Transverse colon (tissue), 4 donors: Measurements from ENCODE around the gene CFLAR. TPM values are rescaled to one million over a fixed set of nuclear protein-coding genes. Genes with fewer than 3 reads are reported as not detected.
"Not testable (repeated sequence)": the region's sequence is repeated elsewhere in the genome, so short reads cannot be mapped to it uniquely, and the experiment has no call there.

Source experiments
- DNase-seq: peaks from one replicate; pipeline ENCODE4 v3.0.0-alpha.2; 2019
- H3K27ac ChIP-seq, 4 donors: fragments of 200-600 bp; sonication (generic); 2 replicates each; pipeline ENCODE4 v1.5.1; 2016 to 2018; ENCODE audit warnings: inconsistent platforms in 4 of 4
- H3K27me3 ChIP-seq: fragments of 200-600 bp; sonication (generic); 2 replicates; pipeline ENCODE4 v1.5.1; 2017; ENCODE audit warnings: inconsistent platforms
- H3K36me3 ChIP-seq, 4 donors: fragments of 200-600 bp; sonication (generic); 2 replicates each; pipeline ENCODE4 v1.5.1; 2017 to 2019; ENCODE audit warnings: inconsistent platforms in 4 of 4
- H3K4me1 ChIP-seq, 4 donors: fragments of 200-600 bp; sonication (generic); 2 replicates each; pipeline ENCODE4 v1.5.1; 2017 to 2020; ENCODE audit warnings: inconsistent platforms in 4 of 4
- H3K4me3 ChIP-seq, 4 donors: fragments of 200-600 bp; sonication (generic); 1 replicate in 1 of 4; 2 replicates in 3 of 4; pipeline versions ENCODE4 v1.5.1 to v1.6.1; 2017 to 2019; ENCODE audit warnings: inconsistent platforms in 4 of 4
- H3K9me3 ChIP-seq, 2 donors: fragments of 200-600 bp; sonication (generic); 2 replicates each; pipeline ENCODE4 v1.5.1; 2017 to 2019; ENCODE audit warnings: inconsistent platforms in 2 of 2
- EP300 ChIP-seq: sonication (generic); formaldehyde crosslinking; IDR thresholded peaks from one replicate; pipeline ENCODE4 v1.6.1; 2017; ENCODE audit warnings: antibody characterized with exemption, low read depth
- POLR2A ChIP-seq: fragments of 450-650 bp; IDR thresholded peaks from one replicate; pipeline ENCODE4 v1.6.1; 2016; ENCODE audit warnings: antibody characterized with exemption, mild to moderate bottlenecking, moderate library complexity
- POLR2AphosphoS5 ChIP-seq, 3 donors: sonication (generic); formaldehyde crosslinking; IDR thresholded peaks; one replicate each; pipeline ENCODE4 v1.6.1; 2016; ENCODE audit warnings: antibody characterized with exemption in 3 of 3
- WGBS, 2 donors: methylation state at CpG; one replicate each; pipeline ENCODE4 v1.1.5; 2018; ENCODE audit warnings: low coverage in 1 of 2; 5-methylcytosine and 5-hydroxymethylcytosine counted together
- in situ Hi-C, 4 donors: fragments of 200-750 bp; cut with MboI; loops; one replicate each; pipeline versions ENCODE4 v1.15.0 to v1.15.1; 2017; ENCODE audit warnings: low sequenced_read_pairs in 3 of 4, low pct_ligation_motif_present in 1 of 4, low pct_unique_long_range_greater_than_20kb in 1 of 4
- intact Hi-C: fragments of 100-400 bp; cut with DNase I; formaldehyde crosslinking; loops from one replicate; pipeline ENCODE4 v1.15.1; 2023; ENCODE audit warnings: low total_unique reads
- total RNA-seq, 4 donors: library from RNA; depleted of rRNA; stranded (reverse); fragments of >200 nt; gene quantifications; one replicate each; pipeline ENCODE4 v1.1.0, GENCODE V29; 2016
- TF ChIP-seq, protein P1 (sequence below), 5 experiments: fragments of 200-600 bp in 3 of 5; fragments of 450-650 bp in 2 of 5; sonication (generic) in 3 of 5; IDR thresholded peaks; 1 replicate in 2 of 5; 2 replicates in 3 of 5; pipeline ENCODE4 v1.5.1; 2016 to 2017; ENCODE audit warnings: antibody characterized with exemption in 5 of 5, inconsistent platforms in 3 of 5, mild to moderate bottlenecking in 2 of 5, moderate library complexity in 1 of 5

CFLAR gene
- total RNA-seq, 4 donors from 2014 or later = 148 to 449 (median 323) TPM

DNA sequence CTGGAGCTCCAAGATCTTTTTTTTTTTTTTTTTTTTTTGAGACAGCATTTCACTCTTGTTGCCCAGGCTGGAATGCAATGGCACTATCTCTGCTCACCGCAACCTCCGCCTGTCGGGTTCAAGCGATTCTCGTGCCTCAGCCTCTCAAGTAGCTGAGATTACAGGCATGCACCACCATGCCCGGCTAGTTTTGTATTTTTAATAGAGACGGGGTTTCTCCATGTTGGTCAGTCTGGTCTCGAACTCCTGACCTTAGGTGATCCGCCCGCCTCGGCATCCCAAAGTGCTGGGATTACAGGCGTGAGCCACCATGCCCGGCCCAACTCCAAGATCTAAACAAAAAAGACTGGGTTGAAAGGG is 1.8 kb downstream of the CFLAR start:
- WGBS, 2 donors = 11 to 23% methylated on average over 5 to 13 of the region's 13 CpGs
- H3K36me3 ChIP-seq, DNase-seq, in situ Hi-C loops, intact Hi-C loops, H3K9me3 ChIP-seq, H3K27me3 ChIP-seq: not testable (repeated sequence)
- Histone ChIP-seq H3K4me3 (peak overlapping the region; percentile 86 to 97 (median 92)), H3K4me1 (peaks cover 0 to 52% (median 19%) of the 10 kb centered on the region in 4 donors), H3K27ac (peak overlapping the region; percentile 99 to 100 (median 100))
- TF ChIP-seq, protein P1, sequence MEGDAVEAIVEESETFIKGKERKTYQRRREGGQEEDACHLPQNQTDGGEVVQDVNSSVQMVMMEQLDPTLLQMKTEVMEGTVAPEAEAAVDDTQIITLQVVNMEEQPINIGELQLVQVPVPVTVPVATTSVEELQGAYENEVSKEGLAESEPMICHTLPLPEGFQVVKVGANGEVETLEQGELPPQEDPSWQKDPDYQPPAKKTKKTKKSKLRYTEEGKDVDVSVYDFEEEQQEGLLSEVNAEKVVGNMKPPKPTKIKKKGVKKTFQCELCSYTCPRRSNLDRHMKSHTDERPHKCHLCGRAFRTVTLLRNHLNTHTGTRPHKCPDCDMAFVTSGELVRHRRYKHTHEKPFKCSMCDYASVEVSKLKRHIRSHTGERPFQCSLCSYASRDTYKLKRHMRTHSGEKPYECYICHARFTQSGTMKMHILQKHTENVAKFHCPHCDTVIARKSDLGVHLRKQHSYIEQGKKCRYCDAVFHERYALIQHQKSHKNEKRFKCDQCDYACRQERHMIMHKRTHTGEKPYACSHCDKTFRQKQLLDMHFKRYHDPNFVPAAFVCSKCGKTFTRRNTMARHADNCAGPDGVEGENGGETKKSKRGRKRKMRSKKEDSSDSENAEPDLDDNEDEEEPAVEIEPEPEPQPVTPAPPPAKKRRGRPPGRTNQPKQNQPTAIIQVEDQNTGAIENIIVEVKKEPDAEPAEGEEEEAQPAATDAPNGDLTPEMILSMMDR (IDR thresholded peaks at IDR 0.05) = peak in 1 of 5 experiments; percentile 40

DNA sequence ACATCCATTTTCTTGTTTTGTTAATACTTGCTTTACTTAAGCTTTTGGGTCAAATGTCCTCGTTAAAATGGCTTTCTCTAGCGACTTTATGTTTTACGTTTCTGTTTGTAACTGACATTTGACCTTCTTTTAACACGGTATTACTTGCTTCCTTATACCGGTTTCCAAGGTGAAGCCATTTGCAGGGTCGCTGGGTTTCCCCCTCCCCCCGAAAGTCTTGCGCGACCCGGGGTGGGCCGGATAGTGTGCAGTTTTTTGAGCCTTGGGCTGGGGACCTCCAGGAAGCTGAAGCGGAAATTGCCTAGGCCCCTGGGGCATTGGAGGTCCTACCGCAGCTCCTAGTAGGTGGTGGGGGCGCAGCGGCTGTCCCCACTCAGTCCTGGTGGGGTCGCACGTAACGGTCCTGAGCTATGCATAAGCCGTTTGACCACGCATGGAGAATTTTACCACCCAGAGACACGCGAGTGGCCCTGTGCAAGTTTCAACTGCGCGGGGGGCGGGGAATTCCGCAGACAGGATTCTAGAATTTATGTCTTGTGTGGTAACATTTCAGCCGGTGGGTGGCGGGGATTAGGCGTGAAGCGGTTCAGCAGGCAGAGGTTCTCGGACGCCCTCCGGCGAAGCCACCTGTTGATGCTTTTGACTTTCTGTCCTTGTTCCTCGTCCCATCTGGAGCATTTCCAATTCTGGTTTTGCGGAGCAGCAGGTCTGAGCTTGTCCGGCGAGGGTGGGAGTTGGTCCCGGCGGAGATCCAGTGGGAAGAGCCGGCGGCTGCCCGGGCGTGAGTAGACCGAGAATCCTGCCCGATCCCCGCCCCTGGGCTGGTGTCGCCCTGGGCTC is 2.4 kb downstream of the CFLAR start:
- 1 to 6% methylated on average over 11 to 48 of the region's 48 CpGs for WGBS, 2 donors
- in situ Hi-C loops = no loop called here
- no peaks in the 10 kb centered on the region for H3K9me3 ChIP-seq
- H3K4me3 ChIP-seq = peak overlapping the region; percentile 86 to 97 (median 92)
- intact Hi-C loops = no loop called here
- no peaks in the 10 kb centered on the region for H3K36me3 ChIP-seq
- H3K27ac ChIP-seq = peak overlapping the region; percentile 99 to 100 (median 100)
- peaks cover 0 to 59% (median 22%) of the 10 kb centered on the region in 4 donors for H3K4me1 ChIP-seq
- H3K27me3 ChIP-seq = no peaks in the 10 kb centered on the region
- TF ChIP-seq, protein P1 (IDR thresholded peaks at IDR 0.05) = peak; percentile 34 to 69 (median 43)
- TF ChIP-seq EP300 (no peak), POLR2AphosphoS5 (IDR thresholded peaks at IDR 0.05) (peak; percentile 69 to 82 (median 80)), POLR2A (peak; percentile 75)
- DNase-seq = peak; percentile 92

DNA sequence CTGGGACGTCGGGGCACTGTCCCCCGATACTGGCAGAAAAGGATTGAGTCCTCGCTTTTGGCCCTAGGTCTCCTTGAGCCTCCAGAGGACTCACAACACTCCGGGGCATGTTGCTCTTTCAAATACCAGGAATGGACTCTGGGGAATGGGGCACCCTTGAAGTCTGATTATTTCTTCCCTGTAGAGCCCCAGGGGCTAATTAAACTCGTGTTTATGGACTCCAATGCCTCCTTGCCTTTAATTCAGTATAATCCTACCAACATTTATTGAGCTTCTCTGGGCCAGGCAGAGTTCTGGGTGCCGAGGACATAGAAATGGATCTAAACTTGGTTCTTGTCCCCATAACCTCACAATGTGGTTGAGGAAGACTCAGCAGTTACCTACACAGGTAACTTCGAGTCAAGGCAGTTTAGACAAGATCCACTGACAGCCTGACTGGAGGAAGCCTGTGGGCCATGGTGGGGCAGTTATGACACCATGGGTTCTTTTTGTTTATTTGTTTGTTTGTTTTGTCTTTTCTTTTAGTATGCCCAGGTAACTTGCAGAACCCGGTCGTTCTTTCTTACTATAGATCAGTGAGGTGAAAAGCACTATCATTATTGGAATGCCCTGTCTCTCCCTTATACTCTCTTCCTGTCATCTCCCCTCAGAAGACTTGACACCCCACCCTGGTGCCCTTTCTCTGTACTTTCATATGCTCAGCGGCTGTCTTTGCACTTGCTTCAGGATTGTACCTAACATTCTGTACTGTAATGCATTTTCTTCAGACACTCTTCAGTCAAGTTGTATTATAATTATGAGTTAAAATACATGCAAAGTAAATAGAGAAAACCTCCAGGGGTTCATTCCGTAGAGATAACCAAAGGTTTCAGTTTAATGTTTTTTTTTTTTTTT is 3.2 kb downstream of the CFLAR start:
- TF ChIP-seq EP300 (no peak), POLR2AphosphoS5 (IDR thresholded peaks at IDR 0.05) (no peak), POLR2A (no peak)
- TF ChIP-seq, protein P1 (IDR thresholded peaks at IDR 0.05) = no peak
- peak overlapping the region; percentile 99 to 100 (median 100) for H3K27ac ChIP-seq
- no peaks in the 10 kb centered on the region for H3K9me3 ChIP-seq
- in situ Hi-C loops (no loop called here), intact Hi-C loops (no loop called here)
- no peaks in the 10 kb centered on the region for H3K27me3 ChIP-seq
- no peaks in the 10 kb centered on the region for H3K36me3 ChIP-seq
- H3K4me3 ChIP-seq = peak overlapping the region; percentile 86 to 97 (median 92)
- peaks cover 0 to 67% (median 25%) of the 10 kb centered on the region in 4 donors for H3K4me1 ChIP-seq
- 16 to 19% methylated on average over 4 to 12 of the region's 12 CpGs for WGBS, 2 donors
- DNase-seq = no peak

DNA sequence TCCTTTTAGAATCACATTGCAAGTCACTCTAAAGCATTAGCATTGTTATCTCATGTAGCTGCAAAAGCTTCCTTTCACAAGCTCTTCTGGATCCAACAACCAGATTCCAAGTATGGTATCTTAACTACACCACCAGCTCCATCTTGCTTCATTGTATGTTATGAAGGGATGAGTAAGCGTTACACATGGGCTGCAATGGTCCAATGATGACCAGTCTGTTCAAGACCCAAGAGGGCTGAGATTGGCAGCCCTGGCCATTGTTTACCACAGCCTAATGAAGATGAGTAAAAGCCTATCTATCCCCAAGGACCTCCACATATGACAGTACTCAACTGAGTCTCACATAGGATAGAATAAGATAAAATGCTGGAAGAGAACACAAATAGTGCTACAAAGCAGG is 6.3 kb downstream of the CFLAR start:
- Histone ChIP-seq H3K27ac (peak overlapping the region; percentile 99 to 100 (median 100)), H3K4me1 (peaks cover 14 to 84% (median 53%) of the 10 kb centered on the region in 4 donors), H3K9me3 (no peaks in the 10 kb centered on the region), H3K27me3 (no peaks in the 10 kb centered on the region), H3K4me3 (peak overlapping the region in 1 of 4 donors; percentile 97), H3K36me3 (no peaks in the 10 kb centered on the region)
- TF ChIP-seq POLR2AphosphoS5 (IDR thresholded peaks at IDR 0.05) (no peak), EP300 (no peak), POLR2A (no peak)
- TF ChIP-seq, protein P1 (IDR thresholded peaks at IDR 0.05) = no peak
- intact Hi-C loops = no loop called here
- WGBS, 2 donors = 94% methylated on average over 1 of the region's 1 CpG; no CpG with 5 or more reads in 1 of the 2 donors
- in situ Hi-C loops = no loop called here
- DNase-seq = no peak
